GM10266 (cell line): ENCODE data around the gene CUEDC2.
A peak's percentile ranks its signal among the peaks of the same experiment; 100 is the strongest.

Experiments used
- DNase-seq: peaks from one replicate; pipeline ENCODE4 v3.0.0; 2012; ENCODE audit errors: extremely low spot score
- CTCF ChIP-seq: IDR thresholded peaks from 2 replicates; pipeline ENCODE4 v1.5.1; 2012; ENCODE audit warnings: mild to moderate bottlenecking, low read depth; ENCODE audit not compliant: control insufficient read depth, insufficient read depth; ENCODE audit errors: missing control alignments

CUEDC2 gene

GRCh38 chr10:102401735-102402511, 30.5 kb downstream of the CUEDC2 start:
- DNase-seq = no peak
- no peak for TF ChIP-seq CTCF

GRCh38 chr10:102401342-102401654, 31.1 kb downstream of the CUEDC2 start:
- DNase-seq = no peak
- TF ChIP-seq CTCF = no peak

GRCh38 chr10:102400598-102401341, 31.6 kb downstream of the CUEDC2 start:
- DNase-seq = no peak
- no peak for TF ChIP-seq CTCF

GRCh38 chr10:102400076-102400475, 32.3 kb downstream of the CUEDC2 start:
- DNase-seq = no peak

GRCh38 chr10:102399217-102400021, 33.0 kb downstream of the CUEDC2 start:
- TF ChIP-seq CTCF = peak; percentile 99
- DNase-seq = peak; percentile 91

More at GRCh38 chr10:102400076-102400475, 32.3 kb downstream of the CUEDC2 start:
- TF ChIP-seq CTCF = no peak

- TF ChIP-seq CTCF = no peak
- no peak for DNase-seq
These were observed 34.0 kb downstream of the CUEDC2 start for GRCh38 chr10:102398172-102399020.
